SK-N-SH (cell line): ENCODE measurements around the gene ERP29. TPM values are rescaled to one million over a fixed set of nuclear protein-coding genes. Genes with fewer than 3 reads are reported as not detected.

ENCODE experiments used
- CTCF ChIA-PET: fragments of 300-600, 350-600 bp; formaldehyde crosslinking; extraction: SDS; loops from one replicate; lab custom pipeline; 2021; lab: Yijun Ruan, JAX
- POLR2A ChIA-PET: fragments of 350-600 bp; sonication (Branson Sonifier 250); formaldehyde crosslinking; extraction: SDS; loops from one replicate; lab custom pipeline; 2020; ENCODE audit warnings: antibody characterized with exemption, inconsistent platforms; lab: Yijun Ruan, JAX
- DNase-seq: peaks from one replicate; pipeline ENCODE4 v3.0.0; 2012
- H2AFZ ChIP-seq: fragments of 200-600 bp; sonication (generic); 2 replicates; pipeline ENCODE4 v1.8.1; 2016; ENCODE audit warnings: antibody characterized with exemption, mild to moderate bottlenecking, low read depth
- H3F3A ChIP-seq: fragments of 200-600 bp; sonication (generic); replicated peaks from 2 replicates; pipeline ENCODE3; 2016; ENCODE audit warnings: antibody characterized with exemption, mild to moderate bottlenecking; ENCODE audit not compliant: insufficient read depth
- H3K27ac ChIP-seq, 2 experiments: fragments of 200-500 bp in 1 of 2; fragments of 200-600 bp in 1 of 2; sonication (Bioruptor generic) in 1 of 2; sonication (generic), shearing (Covaris generic) in 1 of 2; 2 replicates each; pipeline versions ENCODE4 v1.5.1 to v1.6.1; 2014 to 2016; ENCODE audit warnings: low read depth in 2 of 2, inconsistent platforms in 1 of 2, low read length in 1 of 2, mild to moderate bottlenecking in 1 of 2, mixed read lengths in 1 of 2
- H3K27me3 ChIP-seq: fragments of 200-600 bp; sonication (generic), shearing (Covaris generic); 2 replicates; pipeline ENCODE4 v1.6.1; 2016; ENCODE audit warnings: mixed run types; ENCODE audit not compliant: insufficient read depth
- H3K36me3 ChIP-seq, 2 experiments: fragments of 200-500 bp in 1 of 2; fragments of 200-600 bp in 1 of 2; sonication (Bioruptor generic) in 1 of 2; sonication (generic) in 1 of 2; replicated peaks in 1 of 2; 2 replicates each; pipeline versions ENCODE3 to v1.5.1; 2014 to 2016; ENCODE audit warnings: low read length in 1 of 2, mild to moderate bottlenecking in 1 of 2; ENCODE audit not compliant: insufficient read depth in 2 of 2, control insufficient read depth in 1 of 2
- H3K4me1 ChIP-seq, 2 experiments: fragments of 200-500 bp in 1 of 2; fragments of 200-600 bp in 1 of 2; sonication (Bioruptor generic) in 1 of 2; sonication (generic), shearing (Covaris generic) in 1 of 2; 2 replicates each; pipeline versions ENCODE4 v1.5.1 to v1.6.1; 2014 to 2016; ENCODE audit warnings: low read depth in 1 of 2, low read length in 1 of 2, mixed run types in 1 of 2; ENCODE audit not compliant: insufficient read depth in 2 of 2, control insufficient read depth in 1 of 2
- H3K4me2 ChIP-seq: fragments of 200-600 bp; sonication (generic), shearing (Covaris generic); 2 replicates; pipeline ENCODE4 v1.6.1; 2017; ENCODE audit warnings: mixed run types
- H3K4me3 ChIP-seq, 2 experiments: fragments of 200-500 bp in 1 of 2; fragments of 200-600 bp in 1 of 2; sonication (Bioruptor generic) in 1 of 2; sonication (generic), shearing (Covaris generic) in 1 of 2; 2 replicates each; pipeline versions ENCODE4 v1.5.1 to v1.8.1; 2014 to 2016; ENCODE audit warnings: low read depth in 2 of 2, inconsistent platforms in 1 of 2, low read length in 1 of 2, mild to moderate bottlenecking in 1 of 2, mixed read lengths in 1 of 2, moderate library complexity in 1 of 2
- H3K79me2 ChIP-seq: fragments of 200-600 bp; sonication (generic); 2 replicates; pipeline ENCODE4 v1.8.1; 2017; ENCODE audit warnings: mild to moderate bottlenecking; ENCODE audit not compliant: insufficient read depth
- H3K9ac ChIP-seq: fragments of 200-600 bp; sonication (generic); 2 replicates; pipeline ENCODE4 v1.6.1; 2017; ENCODE audit warnings: mixed run types
- H3K9me2 ChIP-seq: fragments of 200-600 bp; sonication (generic); 2 replicates; pipeline ENCODE4 v1.6.1; 2017; ENCODE audit warnings: mixed run types
- H3K9me3 ChIP-seq: fragments of 200-600 bp; sonication (generic); 2 replicates; pipeline ENCODE4 v1.6.1; 2017; ENCODE audit warnings: mixed run types, mild to moderate bottlenecking, moderate library complexity
- H4K20me1 ChIP-seq: fragments of 200-600 bp; sonication (generic); 2 replicates; pipeline ENCODE4 v1.6.1; 2017; ENCODE audit warnings: mild to moderate bottlenecking, mixed run types; ENCODE audit not compliant: insufficient read depth
- CHD2 ChIP-seq: fragments of 150-350 bp; IDR thresholded peaks from 2 replicates; pipeline ENCODE4 v1.6.1; 2018; ENCODE audit warnings: low read length; ENCODE audit not compliant: partially characterized antibody
- FOSL2 ChIP-seq: IDR thresholded peaks from 2 replicates; pipeline ENCODE4 v1.4.0; 2012; ENCODE audit warnings: low read depth, mild to moderate bottlenecking, moderate library complexity, borderline replicate concordance
- FOXJ3 ChIP-seq: sonication (generic); formaldehyde crosslinking; IDR thresholded peaks from 2 replicates; pipeline ENCODE4 v1.5.1; 2020; ENCODE audit warnings: mild to moderate bottlenecking, missing genetic modification reagents
- FOXM1 ChIP-seq: IDR thresholded peaks from 2 replicates; pipeline ENCODE4 v1.4.0; 2012; ENCODE audit warnings: low read depth, mild to moderate bottlenecking
- JUND ChIP-seq: IDR thresholded peaks from 2 replicates; pipeline ENCODE4 v1.4.0; 2012
- POLR2AphosphoS5 ChIP-seq: IDR thresholded peaks from 2 replicates; pipeline ENCODE4 v1.6.1; 2012; ENCODE audit warnings: low read depth, low read length
- RAD21 ChIP-seq: IDR thresholded peaks from 2 replicates; pipeline ENCODE4 v1.6.1; 2012; ENCODE audit warnings: mild to moderate bottlenecking, low read length
- RXRA ChIP-seq: IDR thresholded peaks from 2 replicates; pipeline ENCODE4 v1.4.0; 2012; ENCODE audit warnings: low read depth, mild to moderate bottlenecking, borderline replicate concordance
- SIN3A ChIP-seq: IDR thresholded peaks from 2 replicates; pipeline ENCODE4 v1.6.1; 2012; ENCODE audit warnings: low read depth, mild to moderate bottlenecking, low read length, moderate library complexity, borderline replicate concordance
- SMC3 ChIP-seq: IDR thresholded peaks from 2 replicates; pipeline ENCODE4 v1.6.1; 2012; ENCODE audit warnings: low read depth, low read length, improper control_type of control experiment
- TAF1 ChIP-seq: IDR thresholded peaks from 2 replicates; pipeline ENCODE4 v1.6.1; 2012; ENCODE audit warnings: low read depth, mild to moderate bottlenecking, low read length, moderate library complexity, borderline replicate concordance
- TCF12 ChIP-seq: IDR thresholded peaks from 2 replicates; pipeline ENCODE4 v1.4.0; 2012
- YY1 ChIP-seq: IDR thresholded peaks from 2 replicates; pipeline ENCODE4 v1.4.0; 2012; ENCODE audit warnings: low read depth, mild to moderate bottlenecking
- WGBS: methylation state at CpG from one replicate; pipeline ENCODE4 v1.1.6; 2017; ENCODE audit warnings: low lambda C conversion rate; 5-methylcytosine and 5-hydroxymethylcytosine counted together
- polyA plus RNA-seq, 3 experiments: library from polyadenylated mRNA; depleted of rRNA; stranded (reverse); fragments of >200 nt; gene quantifications; 2 replicates each; pipeline ENCODE4 v1.2.3, GENCODE V29; 2012
- TF ChIP-seq, protein P1 (sequence below): fragments of 150-350 bp; IDR thresholded peaks from 2 replicates; pipeline ENCODE4 v1.6.1; 2016; ENCODE audit warnings: mild to moderate bottlenecking, low read depth, low read length
- TF ChIP-seq, protein P2 (sequence below): fragments of 150-350 bp; IDR thresholded peaks from 2 replicates; pipeline ENCODE4 v1.6.1; 2017; ENCODE audit warnings: antibody characterized with exemption, low read length, low read depth, borderline replicate concordance
- TF ChIP-seq, protein P3 (sequence below): IDR thresholded peaks from 2 replicates; pipeline ENCODE4 v1.4.0; 2012; ENCODE audit warnings: low read depth
- TF ChIP-seq, protein P4 (sequence below): IDR thresholded peaks from 2 replicates; pipeline ENCODE4 v1.6.1; 2012; ENCODE audit warnings: mild to moderate bottlenecking, low read depth, low read length, moderate library complexity

ERP29 gene
- polyA plus RNA-seq, 1 of the 3 experiments (the other 2 are of a cell fraction): 177 TPM

DNA sequence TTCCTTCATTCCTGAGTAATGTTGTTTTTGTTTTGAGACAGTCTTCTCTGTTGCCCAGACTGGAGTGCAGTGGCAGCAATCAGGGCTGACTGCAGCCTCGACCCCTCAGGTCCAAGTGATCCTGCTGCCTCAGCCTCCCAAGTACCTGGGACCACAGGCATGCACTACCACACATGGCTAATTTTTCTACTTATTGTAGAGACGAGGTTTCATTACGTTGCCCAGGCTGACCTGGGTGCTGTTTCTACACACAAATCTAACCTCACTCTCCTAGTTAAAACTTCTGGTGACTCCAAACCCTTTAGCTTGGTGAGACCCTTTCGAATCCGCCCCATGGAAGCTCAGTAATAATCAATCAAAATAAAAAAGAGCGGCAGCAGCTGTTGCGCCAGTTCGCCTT lies 1.5 kb upstream of the ERP29 start:
- H3K27me3 ChIP-seq: no peaks in the 10 kb centered on the region
- no peak overlapping the region for H3K27ac ChIP-seq
- no peaks in the 10 kb centered on the region for H4K20me1 ChIP-seq
- ChIA-PET POLR2A (interaction anchor here (0.7 kb wide), 1 partner anchor 199 kb away, joined by 4 read pairs; no protein-coding TSS in a partner anchor), CTCF (interaction anchor here (1.6 kb wide), 1 partner anchor 21 kb away, joined by 3 read pairs; no protein-coding TSS in a partner anchor)
- WGBS: 90% methylated on average over 8 of the region's 8 CpGs
- TF ChIP-seq, protein P1, sequence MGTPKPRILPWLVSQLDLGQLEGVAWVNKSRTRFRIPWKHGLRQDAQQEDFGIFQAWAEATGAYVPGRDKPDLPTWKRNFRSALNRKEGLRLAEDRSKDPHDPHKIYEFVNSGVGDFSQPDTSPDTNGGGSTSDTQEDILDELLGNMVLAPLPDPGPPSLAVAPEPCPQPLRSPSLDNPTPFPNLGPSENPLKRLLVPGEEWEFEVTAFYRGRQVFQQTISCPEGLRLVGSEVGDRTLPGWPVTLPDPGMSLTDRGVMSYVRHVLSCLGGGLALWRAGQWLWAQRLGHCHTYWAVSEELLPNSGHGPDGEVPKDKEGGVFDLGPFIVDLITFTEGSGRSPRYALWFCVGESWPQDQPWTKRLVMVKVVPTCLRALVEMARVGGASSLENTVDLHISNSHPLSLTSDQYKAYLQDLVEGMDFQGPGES: no peak
- TF ChIP-seq FOXM1: no peak
- no peak for TF ChIP-seq CHD2
- no peak for TF ChIP-seq TAF1
- TF ChIP-seq FOXJ3 (CRISPR knock-in tag): no peak
- TF ChIP-seq SIN3A: no peak
- no peak for TF ChIP-seq TCF12
- TF ChIP-seq, protein P2, sequence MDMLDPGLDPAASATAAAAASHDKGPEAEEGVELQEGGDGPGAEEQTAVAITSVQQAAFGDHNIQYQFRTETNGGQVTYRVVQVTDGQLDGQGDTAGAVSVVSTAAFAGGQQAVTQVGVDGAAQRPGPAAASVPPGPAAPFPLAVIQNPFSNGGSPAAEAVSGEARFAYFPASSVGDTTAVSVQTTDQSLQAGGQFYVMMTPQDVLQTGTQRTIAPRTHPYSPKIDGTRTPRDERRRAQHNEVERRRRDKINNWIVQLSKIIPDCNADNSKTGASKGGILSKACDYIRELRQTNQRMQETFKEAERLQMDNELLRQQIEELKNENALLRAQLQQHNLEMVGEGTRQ: no peak
- no peak for TF ChIP-seq SMC3
- TF ChIP-seq RAD21: no peak
- no peak for TF ChIP-seq RXRA
- TF ChIP-seq JUND: no peak
- no peak for TF ChIP-seq POLR2AphosphoS5
- no peak for TF ChIP-seq YY1
- TF ChIP-seq, protein P3, sequence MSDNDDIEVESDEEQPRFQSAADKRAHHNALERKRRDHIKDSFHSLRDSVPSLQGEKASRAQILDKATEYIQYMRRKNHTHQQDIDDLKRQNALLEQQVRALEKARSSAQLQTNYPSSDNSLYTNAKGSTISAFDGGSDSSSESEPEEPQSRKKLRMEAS: no peak
- TF ChIP-seq, protein P4, sequence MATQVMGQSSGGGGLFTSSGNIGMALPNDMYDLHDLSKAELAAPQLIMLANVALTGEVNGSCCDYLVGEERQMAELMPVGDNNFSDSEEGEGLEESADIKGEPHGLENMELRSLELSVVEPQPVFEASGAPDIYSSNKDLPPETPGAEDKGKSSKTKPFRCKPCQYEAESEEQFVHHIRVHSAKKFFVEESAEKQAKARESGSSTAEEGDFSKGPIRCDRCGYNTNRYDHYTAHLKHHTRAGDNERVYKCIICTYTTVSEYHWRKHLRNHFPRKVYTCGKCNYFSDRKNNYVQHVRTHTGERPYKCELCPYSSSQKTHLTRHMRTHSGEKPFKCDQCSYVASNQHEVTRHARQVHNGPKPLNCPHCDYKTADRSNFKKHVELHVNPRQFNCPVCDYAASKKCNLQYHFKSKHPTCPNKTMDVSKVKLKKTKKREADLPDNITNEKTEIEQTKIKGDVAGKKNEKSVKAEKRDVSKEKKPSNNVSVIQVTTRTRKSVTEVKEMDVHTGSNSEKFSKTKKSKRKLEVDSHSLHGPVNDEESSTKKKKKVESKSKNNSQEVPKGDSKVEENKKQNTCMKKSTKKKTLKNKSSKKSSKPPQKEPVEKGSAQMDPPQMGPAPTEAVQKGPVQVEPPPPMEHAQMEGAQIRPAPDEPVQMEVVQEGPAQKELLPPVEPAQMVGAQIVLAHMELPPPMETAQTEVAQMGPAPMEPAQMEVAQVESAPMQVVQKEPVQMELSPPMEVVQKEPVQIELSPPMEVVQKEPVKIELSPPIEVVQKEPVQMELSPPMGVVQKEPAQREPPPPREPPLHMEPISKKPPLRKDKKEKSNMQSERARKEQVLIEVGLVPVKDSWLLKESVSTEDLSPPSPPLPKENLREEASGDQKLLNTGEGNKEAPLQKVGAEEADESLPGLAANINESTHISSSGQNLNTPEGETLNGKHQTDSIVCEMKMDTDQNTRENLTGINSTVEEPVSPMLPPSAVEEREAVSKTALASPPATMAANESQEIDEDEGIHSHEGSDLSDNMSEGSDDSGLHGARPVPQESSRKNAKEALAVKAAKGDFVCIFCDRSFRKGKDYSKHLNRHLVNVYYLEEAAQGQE: no peak
- no peak for TF ChIP-seq FOSL2
- no peak overlapping the region for H2AFZ ChIP-seq
- no peaks in the 10 kb centered on the region for H3K9me2 ChIP-seq
- H3K79me2 ChIP-seq: peaks cover 51% of the 10 kb centered on the region
- H3K4me1 ChIP-seq: peaks cover 8 to 14% of the 10 kb centered on the region in 2 experiments; a peak in 1 of 4 replicates
- no peak for DNase-seq
- peaks cover 10% of the 10 kb centered on the region in 2 experiments for H3K36me3 ChIP-seq
- no peaks in the 10 kb centered on the region for H3K9me3 ChIP-seq
- peak overlapping the region; percentile 97 for H3K4me2 ChIP-seq
- H3K4me3 ChIP-seq: peak overlapping the region; percentile 67 to 94; a peak in 3 of 4 replicates
- peaks cover 15% of the 10 kb centered on the region for H3F3A ChIP-seq
- H3K9ac ChIP-seq: peak overlapping the region; percentile 88; the same call in 1 of the 2 replicates
